ENCODE measurements around the gene SCN2A.
"Not testable (repeated sequence)": the region's sequence is repeated elsewhere in the genome, so short reads cannot be mapped to it uniquely, and the experiment has no call there.

The SCN2A gene

GRCh38 chr2:165390875-165391274 lies 151.7 kb downstream of the SCN2A start:
- Histone ChIP-seq H3K79me1 (ENCODE audit: low read depth, low read length) (no peaks in the 10 kb centered on the region), H3K4me2 (ENCODE audit: insufficient read depth, low read length, poor library complexity, severe bottlenecking) (no peak overlapping the region), H3K23ac (ENCODE audit: low read depth, low read length, poor library complexity) (no peak overlapping the region), H3K4ac (ENCODE audit: low read length) (no peak overlapping the region), H4K8ac (ENCODE audit: low read depth, low read length) (no peak overlapping the region), H2BK5ac (ENCODE audit: low read length) (no peak overlapping the region), H2BK120ac (ENCODE audit: low read depth, low read length) (no peak overlapping the region), H2AFZ (ENCODE audit: low read length) (no peak overlapping the region), H3K27me3 (ENCODE audit: control insufficient read depth in 3 of 3, insufficient read depth in 3 of 3, low read depth in 1 of 3, low read length in 3 of 3) (no peaks in the 10 kb centered on the region), H3K14ac (ENCODE audit: low read length) (no peak overlapping the region), H3K4me1 (ENCODE audit: control insufficient read depth in 2 of 2, insufficient read depth in 1 of 2, low read depth in 1 of 2, low read length in 2 of 2) (no peaks in the 10 kb centered on the region), H3K18ac (ENCODE audit: low read length) (no peak overlapping the region), H3K9me3 (replicated peaks in 1 of 2; ENCODE audit: control insufficient read depth in 2 of 2, insufficient read depth in 1 of 2, low read depth in 1 of 2, low read length in 2 of 2) (no peaks in the 10 kb centered on the region), H2AK5ac (ENCODE audit: low read depth, low read length) (no peak overlapping the region), H3K4me3 (ENCODE audit: low read length in 2 of 2) (no peak overlapping the region), H2BK12ac (ENCODE audit: low read length) (no peak overlapping the region), H3K27ac (replicated peaks; ENCODE audit: low read length) (no peak overlapping the region), H4K91ac (ENCODE audit: low read depth, low read length, poor library complexity) (no peak overlapping the region), H2BK15ac (ENCODE audit: low read length) (no peak overlapping the region), H3K36me3 (replicated peaks in 1 of 2; ENCODE audit: control insufficient read depth in 2 of 2, insufficient read depth in 2 of 2, low read length in 2 of 2) (no peaks in the 10 kb centered on the region), H3K9ac (ENCODE audit: low read depth, low read length, poor library complexity) (no peak overlapping the region)
- DNase-seq (ENCODE audit: low spot score): no peak

- no peak overlapping the region for H2BK5ac ChIP-seq (ENCODE audit: low read length)
- H3K4ac ChIP-seq (ENCODE audit: low read length): no peak overlapping the region
- no peaks in the 10 kb centered on the region for H3K27me3 ChIP-seq (ENCODE audit: control insufficient read depth in 3 of 3, insufficient read depth in 3 of 3, low read depth in 1 of 3, low read length in 3 of 3)
- H3K18ac ChIP-seq (ENCODE audit: low read length): no peak overlapping the region
- H3K79me1 ChIP-seq (ENCODE audit: low read depth, low read length): no peaks in the 10 kb centered on the region
- no peak overlapping the region for H3K14ac ChIP-seq (ENCODE audit: low read length)
- no peak overlapping the region for H4K91ac ChIP-seq (ENCODE audit: low read depth, low read length, poor library complexity)
- no peak overlapping the region for H2BK12ac ChIP-seq (ENCODE audit: low read length)
- no peak for DNase-seq (ENCODE audit: low spot score)
- no peak overlapping the region for H3K4me2 ChIP-seq (ENCODE audit: insufficient read depth, low read length, poor library complexity, severe bottlenecking)
- no peaks in the 10 kb centered on the region for H3K4me1 ChIP-seq (ENCODE audit: control insufficient read depth in 2 of 2, insufficient read depth in 1 of 2, low read depth in 1 of 2, low read length in 2 of 2)
- no peaks in the 10 kb centered on the region for H3K9me3 ChIP-seq (replicated peaks in 1 of 2; ENCODE audit: control insufficient read depth in 2 of 2, insufficient read depth in 1 of 2, low read depth in 1 of 2, low read length in 2 of 2)
- WGBS, 2 donors (ENCODE audit: extremely low coverage in 2 of 2, insufficient read length in 2 of 2, insufficient replicate concordance in 1 of 2): no CpG with 5 or more reads among the region's 2 CpGs
- no peak overlapping the region for H3K9ac ChIP-seq (ENCODE audit: low read depth, low read length, poor library complexity)
- no peak overlapping the region for H2AFZ ChIP-seq (ENCODE audit: low read length)
- no peak overlapping the region for H3K27ac ChIP-seq (replicated peaks; ENCODE audit: low read length)
- H3K36me3 ChIP-seq (replicated peaks in 1 of 2; ENCODE audit: control insufficient read depth in 2 of 2, insufficient read depth in 2 of 2, low read length in 2 of 2): no peaks in the 10 kb centered on the region
- no peak overlapping the region for H3K23ac ChIP-seq (ENCODE audit: low read depth, low read length, poor library complexity)
- H2BK15ac ChIP-seq (ENCODE audit: low read length): no peak overlapping the region
- no peak overlapping the region for H2BK120ac ChIP-seq (ENCODE audit: low read depth, low read length)
- H3K4me3 ChIP-seq (ENCODE audit: low read length in 2 of 2): no peak overlapping the region
- H4K8ac ChIP-seq (ENCODE audit: low read depth, low read length): no peak overlapping the region
- no peak overlapping the region for H2AK5ac ChIP-seq (ENCODE audit: low read depth, low read length)
Measured at GRCh38 chr2:165391791-165392190, 152.6 kb downstream of the SCN2A start.

- H3K4me1 ChIP-seq (ENCODE audit: control insufficient read depth in 2 of 2, insufficient read depth in 1 of 2, low read depth in 1 of 2, low read length in 2 of 2); H2BK120ac ChIP-seq (ENCODE audit: low read depth, low read length); H3K9ac ChIP-seq (ENCODE audit: low read depth, low read length, poor library complexity); H3K36me3 ChIP-seq (replicated peaks in 1 of 2; ENCODE audit: control insufficient read depth in 2 of 2, insufficient read depth in 2 of 2, low read length in 2 of 2); H3K4ac ChIP-seq (ENCODE audit: low read length); H3K27me3 ChIP-seq (ENCODE audit: control insufficient read depth in 3 of 3, insufficient read depth in 3 of 3, low read depth in 1 of 3, low read length in 3 of 3); H2BK15ac ChIP-seq (ENCODE audit: low read length); H3K18ac ChIP-seq (ENCODE audit: low read length); H2AK5ac ChIP-seq (ENCODE audit: low read depth, low read length); H3K14ac ChIP-seq (ENCODE audit: low read length); H3K9me3 ChIP-seq (replicated peaks in 1 of 2; ENCODE audit: control insufficient read depth in 2 of 2, insufficient read depth in 1 of 2, low read depth in 1 of 2, low read length in 2 of 2); DNase-seq (ENCODE audit: low spot score); H2BK12ac ChIP-seq (ENCODE audit: low read length); H3K4me2 ChIP-seq (ENCODE audit: insufficient read depth, low read length, poor library complexity, severe bottlenecking); H3K79me1 ChIP-seq (ENCODE audit: low read depth, low read length); H4K8ac ChIP-seq (ENCODE audit: low read depth, low read length); H3K23ac ChIP-seq (ENCODE audit: low read depth, low read length, poor library complexity); H3K4me3 ChIP-seq (ENCODE audit: low read length in 2 of 2); H2BK5ac ChIP-seq (ENCODE audit: low read length); H4K91ac ChIP-seq (ENCODE audit: low read depth, low read length, poor library complexity); H2AFZ ChIP-seq (ENCODE audit: low read length); H3K27ac ChIP-seq (replicated peaks; ENCODE audit: low read length): not testable (repeated sequence)
- no CpG with 5 or more reads among the region's 3 CpGs for WGBS, 2 donors (ENCODE audit: extremely low coverage in 2 of 2, insufficient read length in 2 of 2, insufficient replicate concordance in 1 of 2)
Measured at GRCh38 chr2:165398603-165399002, 159.4 kb downstream of the SCN2A start.

GRCh38 chr2:165401285-165401852 lies 162.2 kb downstream of the SCN2A start:
- H4K91ac ChIP-seq (ENCODE audit: low read depth, low read length, poor library complexity): no peak overlapping the region
- no peaks in the 10 kb centered on the region for H3K9me3 ChIP-seq (replicated peaks in 1 of 2; ENCODE audit: control insufficient read depth in 2 of 2, insufficient read depth in 1 of 2, low read depth in 1 of 2, low read length in 2 of 2)
- WGBS, 2 donors (ENCODE audit: extremely low coverage in 2 of 2, insufficient read length in 2 of 2, insufficient replicate concordance in 1 of 2): no CpG with 5 or more reads among the region's 5 CpGs
- no peak overlapping the region for H3K14ac ChIP-seq (ENCODE audit: low read length)
- H3K4ac ChIP-seq (ENCODE audit: low read length): no peak overlapping the region
- H2AK5ac ChIP-seq (ENCODE audit: low read depth, low read length): no peak overlapping the region
- H4K8ac ChIP-seq (ENCODE audit: low read depth, low read length): no peak overlapping the region
- H3K23ac ChIP-seq (ENCODE audit: low read depth, low read length, poor library complexity): no peak overlapping the region
- H3K27me3 ChIP-seq (ENCODE audit: control insufficient read depth in 3 of 3, insufficient read depth in 3 of 3, low read depth in 1 of 3, low read length in 3 of 3): no peaks in the 10 kb centered on the region
- H3K4me3 ChIP-seq (ENCODE audit: low read length in 2 of 2): no peak overlapping the region
- no peak overlapping the region for H2BK12ac ChIP-seq (ENCODE audit: low read length)
- H2BK15ac ChIP-seq (ENCODE audit: low read length): no peak overlapping the region
- no peak overlapping the region for H2BK120ac ChIP-seq (ENCODE audit: low read depth, low read length)
- peak; percentile 52 for DNase-seq (ENCODE audit: low spot score)
- H3K79me1 ChIP-seq (ENCODE audit: low read depth, low read length): no peaks in the 10 kb centered on the region
- no peaks in the 10 kb centered on the region for H3K36me3 ChIP-seq (replicated peaks in 1 of 2; ENCODE audit: control insufficient read depth in 2 of 2, insufficient read depth in 2 of 2, low read length in 2 of 2)
- no peak overlapping the region for H2AFZ ChIP-seq (ENCODE audit: low read length)
- peaks cover 4 to 5% of the 10 kb centered on the region in 2 donors for H3K4me1 ChIP-seq (ENCODE audit: control insufficient read depth in 2 of 2, insufficient read depth in 1 of 2, low read depth in 1 of 2, low read length in 2 of 2)
- no peak overlapping the region for H3K27ac ChIP-seq (replicated peaks; ENCODE audit: low read length)
- H3K4me2 ChIP-seq (ENCODE audit: insufficient read depth, low read length, poor library complexity, severe bottlenecking): no peak overlapping the region
- H2BK5ac ChIP-seq (ENCODE audit: low read length): no peak overlapping the region
- no peak overlapping the region for H3K9ac ChIP-seq (ENCODE audit: low read depth, low read length, poor library complexity)
- H3K18ac ChIP-seq (ENCODE audit: low read length): no peak overlapping the region
